ENCODE data around the gene DCUN1D3. TPM values are rescaled to one million over a fixed set of nuclear protein-coding genes. Genes with fewer than 3 reads are reported as not detected.
"Not testable (repeated sequence)": the region's sequence is repeated elsewhere in the genome, so short reads cannot be mapped to it uniquely, and the experiment has no call there.

Gene DCUN1D3
- total RNA-seq, 1 experiment from 2014 or later = 16.1 TPM

GRCh38 chr16:20946015-20946629 lies 46.0 kb upstream of the DCUN1D3 start:
- Histone ChIP-seq H4K91ac (ENCODE audit: insufficient read length, low read depth, low read length) (no peak overlapping the region), H3K18ac (ENCODE audit: insufficient read length, low read depth, low read length) (no peak overlapping the region), H3K27me3 (ENCODE audit: insufficient read depth, low read length) (no peaks in the 10 kb centered on the region), H3K9me3 (ENCODE audit: control insufficient read depth, low read depth, low read length) (no peaks in the 10 kb centered on the region), H3K27ac (ENCODE audit: insufficient read length, low read depth, low read length) (no peak overlapping the region), H3K79me2 (ENCODE audit: insufficient read depth, low read length) (no peaks in the 10 kb centered on the region), H2BK20ac (ENCODE audit: low read depth, low read length, poor library complexity, severe bottlenecking) (no peak overlapping the region), H2BK120ac (ENCODE audit: low read depth, low read length, poor library complexity, severe bottlenecking) (no peak overlapping the region), H3K4ac (ENCODE audit: low read depth, low read length) (no peak overlapping the region), H2BK15ac (ENCODE audit: low read depth, low read length) (no peak overlapping the region), H3K9ac (ENCODE audit: extremely low read depth, insufficient read length, low read length) (no peak overlapping the region), H3K23ac (ENCODE audit: insufficient read length, low read depth, low read length) (no peak overlapping the region), H3K56ac (ENCODE audit: insufficient read length, low read depth, low read length) (no peak overlapping the region), H3K14ac (ENCODE audit: insufficient read depth, low read length) (no peak overlapping the region), H4K8ac (replicated peaks; ENCODE audit: insufficient read length, low read depth, low read length) (no peak overlapping the region), H3T11ph (ENCODE audit: low read length) (no peak overlapping the region), H4K20me1 (ENCODE audit: control insufficient read depth, insufficient read depth, insufficient read length) (no peaks in the 10 kb centered on the region), H3K23me2 (ENCODE audit: insufficient read length, low read depth, low read length, poor library complexity, severe bottlenecking) (no peaks in the 10 kb centered on the region), H4K5ac (ENCODE audit: insufficient read length, low read depth, low read length) (no peak overlapping the region), H2AFZ (ENCODE audit: low read length) (no peak overlapping the region), H2BK5ac (ENCODE audit: insufficient read length, low read length) (no peak overlapping the region), H2AK5ac (ENCODE audit: insufficient read length, low read length) (no peak overlapping the region), H2BK12ac (ENCODE audit: insufficient read length, low read depth, low read length) (no peak overlapping the region), H3K4me1 (ENCODE audit: insufficient read depth, low read length) (no peaks in the 10 kb centered on the region; the same call in 1 of the 2 replicates), H3K4me2 (ENCODE audit: insufficient read depth, insufficient read length, low read length) (no peak overlapping the region), H3K79me1 (ENCODE audit: insufficient read depth, low read depth, low read length, poor library complexity, severe bottlenecking) (no peaks in the 10 kb centered on the region)
- TF ChIP-seq CTCF (conservative IDR thresholded peaks at IDR 0.05) = no peak
- WGBS (ENCODE audit: extremely low coverage, insufficient read length, low lambda C conversion rate) = no CpG with 5 or more reads among the region's 8 CpGs
- Mint-ChIP-seq H3K4me3 (no peak overlapping the region), H3K27me3 (ENCODE audit: low read depth) (peaks cover 3% of the 10 kb centered on the region), H3K27ac (peak overlapping the region in 1 of 3 experiments; percentile 71; a peak in 1 of 7 replicates), H3K36me3 (ENCODE audit: insufficient read depth in 1 of 3, low read depth in 3 of 3) (no peaks in the 10 kb centered on the region), H3K9me3 (no peaks in the 10 kb centered on the region), H3K4me1 (peaks cover 9 to 20% of the 10 kb centered on the region in 2 experiments)
- no peak for DNase-seq

GRCh38 chr16:20945575-20945875 lies 45.4 kb upstream of the DCUN1D3 start:
- DNase-seq; H4K20me1 ChIP-seq (ENCODE audit: control insufficient read depth, insufficient read depth, insufficient read length); H2AK5ac ChIP-seq (ENCODE audit: insufficient read length, low read length); H3K4me3 Mint-ChIP-seq; H2BK12ac ChIP-seq (ENCODE audit: insufficient read length, low read depth, low read length); H3K79me1 ChIP-seq (ENCODE audit: insufficient read depth, low read depth, low read length, poor library complexity, severe bottlenecking); H3K9ac ChIP-seq (ENCODE audit: extremely low read depth, insufficient read length, low read length); H3K14ac ChIP-seq (ENCODE audit: insufficient read depth, low read length); H3K4me2 ChIP-seq (ENCODE audit: insufficient read depth, insufficient read length, low read length); H2BK15ac ChIP-seq (ENCODE audit: low read depth, low read length); H3K18ac ChIP-seq (ENCODE audit: insufficient read length, low read depth, low read length); H3K36me3 Mint-ChIP-seq (ENCODE audit: insufficient read depth in 1 of 3, low read depth in 3 of 3); H2BK20ac ChIP-seq (ENCODE audit: low read depth, low read length, poor library complexity, severe bottlenecking); H3K27ac ChIP-seq (ENCODE audit: insufficient read length, low read depth, low read length); H3K4ac ChIP-seq (ENCODE audit: low read depth, low read length); H3K27me3 ChIP-seq (ENCODE audit: insufficient read depth, low read length); H3T11ph ChIP-seq (ENCODE audit: low read length); H3K27me3 Mint-ChIP-seq (ENCODE audit: low read depth); H2BK5ac ChIP-seq (ENCODE audit: insufficient read length, low read length); H3K9me3 ChIP-seq (ENCODE audit: control insufficient read depth, low read depth, low read length); H2BK120ac ChIP-seq (ENCODE audit: low read depth, low read length, poor library complexity, severe bottlenecking); H3K4me1 ChIP-seq (ENCODE audit: insufficient read depth, low read length); H3K23me2 ChIP-seq (ENCODE audit: insufficient read length, low read depth, low read length, poor library complexity, severe bottlenecking); H3K79me2 ChIP-seq (ENCODE audit: insufficient read depth, low read length); H2AFZ ChIP-seq (ENCODE audit: low read length); H3K23ac ChIP-seq (ENCODE audit: insufficient read length, low read depth, low read length); H4K91ac ChIP-seq (ENCODE audit: insufficient read length, low read depth, low read length); H3K56ac ChIP-seq (ENCODE audit: insufficient read length, low read depth, low read length); H4K8ac ChIP-seq (replicated peaks; ENCODE audit: insufficient read length, low read depth, low read length); H3K27ac Mint-ChIP-seq; H3K9me3 Mint-ChIP-seq; H4K5ac ChIP-seq (ENCODE audit: insufficient read length, low read depth, low read length): not testable (repeated sequence)
- WGBS (ENCODE audit: extremely low coverage, insufficient read length, low lambda C conversion rate) = no CpG with 5 or more reads among the region's 11 CpGs
- peaks cover 9 to 20% of the 10 kb centered on the region in 2 experiments for H3K4me1 Mint-ChIP-seq
